Small intestine (tissue), 16 donors: ENCODE measurements around the gene CD40. TPM values are rescaled to one million over a fixed set of nuclear protein-coding genes. Genes with fewer than 3 reads are reported as not detected.
A peak's percentile ranks its signal among the peaks of the same experiment; 100 is the strongest.

Experiments
- DNase-seq, 2 donors: peaks; one replicate each; pipeline versions ENCODE4 v3.0.0 to v3.0.0-alpha.2; 2013
- FAIRE-seq: peaks from 2 replicates; lab custom pipeline; 2012; peaks lifted over from hg19 to GRCh38; lab: Jason Lieb, UNC
- H3K27ac ChIP-seq, 3 donors: one replicate each; pipeline ENCODE4 v1.5.1; 2013; ENCODE audit warnings: low read length in 2 of 3, mild to moderate bottlenecking in 2 of 3, control low read depth in 1 of 3, inconsistent platforms in 1 of 3, low read depth in 1 of 3, moderate library complexity in 1 of 3
- H3K27me3 ChIP-seq, 3 donors: one replicate each; pipeline ENCODE4 v1.6.1; 2013; ENCODE audit warnings: low read length in 3 of 3, inconsistent platforms in 1 of 3; ENCODE audit not compliant: control insufficient read depth in 3 of 3, insufficient read depth in 3 of 3
- H3K36me3 ChIP-seq, 3 donors: one replicate each; pipeline ENCODE4 v1.6.1; 2013; ENCODE audit warnings: low read length in 3 of 3, inconsistent platforms in 1 of 3, low read depth in 1 of 3, mild to moderate bottlenecking in 1 of 3, moderate library complexity in 1 of 3; ENCODE audit not compliant: control insufficient read depth in 3 of 3, insufficient read depth in 2 of 3
- H3K4me1 ChIP-seq, 3 donors: one replicate each; pipeline ENCODE4 v1.6.1; 2013; ENCODE audit warnings: low read length in 2 of 3, inconsistent platforms in 1 of 3, low read depth in 1 of 3, mild to moderate bottlenecking in 1 of 3, moderate library complexity in 1 of 3; ENCODE audit not compliant: control insufficient read depth in 3 of 3, insufficient read depth in 2 of 3
- H3K4me3 ChIP-seq, 3 donors: one replicate each; pipeline ENCODE4 v1.5.1; 2013; ENCODE audit warnings: low read length in 3 of 3, control low read depth in 1 of 3, inconsistent platforms in 1 of 3, low read depth in 1 of 3, mild to moderate bottlenecking in 1 of 3, moderate library complexity in 1 of 3
- H3K9me3 ChIP-seq, 2 donors: one replicate each; pipeline ENCODE4 v1.6.1; 2013; ENCODE audit warnings: low read depth in 1 of 2, low read length in 1 of 2; ENCODE audit not compliant: control insufficient read depth in 2 of 2, insufficient read depth in 1 of 2
- WGBS, 3 donors: extraction: QIAGEN DNeasy Blood & Tissue Kit; methylation state at CpG; one replicate each; pipeline ENCODE4 v1.1.7; 2013; 5-methylcytosine and 5-hydroxymethylcytosine counted together
- long read RNA-seq, 10 donors: transcript quantifications; one replicate each; lab custom pipeline, GENCODE V29; 2026
- polyA plus RNA-seq, 4 donors: library from polyadenylated mRNA; stranded (reverse) in 3 of 4; unstranded in 1 of 4; fragments of 200-250 nt in 3 of 4; fragments of 120-200 nt in 1 of 4; gene quantifications; one replicate each; pipeline versions ENCODE4 v1.2.1 to v1.2.3, GENCODE V29; 2013
- donor health status: healthy with polysubstance abuse.
- donor health status: control.
- donor health status: control.
- donor health status: Bipolar disorder and iron deficiency.
- donor health status: healthy.

The CD40 gene
- polyA plus RNA-seq: 10 to 100 TPM in 2 of 4 donors, 1 to 10 TPM in 2; 2.0 to 14.5 (median 6.5) TPM
- long read RNA-seq, donor 1, partial matches to known transcripts: 0 of 1 reads
- long read RNA-seq, donor 1, other reads (novel, unspliced or antisense): 0 of 1 reads
- long read RNA-seq, donor 2: 0 reads
- long read RNA-seq, donor 3, partial matches to known transcripts: 0 of 1 reads
- long read RNA-seq, donor 3, other reads (novel, unspliced or antisense): 0 of 1 reads
- long read RNA-seq, donor 4: 0 reads
- long read RNA-seq, donor 5: 0 reads
- long read RNA-seq, donor 6: 0 reads
- long read RNA-seq, donor 7, partial matches to known transcripts: 0 of 4 reads
- long read RNA-seq, donor 7, other reads (novel, unspliced or antisense): 0 of 4 reads
- long read RNA-seq, donor 8: 0 reads
- long read RNA-seq, donor 9: 0 reads
- long read RNA-seq, donor 10, partial matches to known transcripts: 0 of 1 reads
- long read RNA-seq, donor 10, other reads (novel, unspliced or antisense): 0 of 1 reads

- peaks cover 0 to 27% (median 0%) of the 10 kb centered on the region in 3 donors for H3K27me3 ChIP-seq
- DNase-seq (peak; percentile 42 to 71), FAIRE-seq (no peak)
- H3K36me3 ChIP-seq: no peaks in the 10 kb centered on the region
- peak within 1 kb of the TSS; percentile 15 to 49 (median 40) for H3K4me3 ChIP-seq
- peak within 1 kb of the TSS in 1 of 3 donors; percentile 82 for H3K27ac ChIP-seq
- no peaks in the 10 kb centered on the region for H3K4me1 ChIP-seq
- H3K9me3 ChIP-seq: no peaks in the 10 kb centered on the region
- WGBS, 3 donors: 7 to 12% (median 9%) methylated on average over 39 to 40 of the region's 40 CpGs
These were observed at the start of gene CD40 for GRCh38 chr20:46117704-46118467. Gene CD40, plus strand, starts transcription at chr20:46118314. Its CDS starts 30 bp downstream, at chr20:46118344.

- H3K36me3 ChIP-seq: peaks cover 14 to 20% (median 16%) of the 10 kb centered on the region in 3 donors
- 95 to 98% (median 96%) methylated on average over 20 of the region's 20 CpGs for WGBS, 3 donors
- no peaks in the 10 kb centered on the region for H3K4me1 ChIP-seq
- H3K27ac ChIP-seq: no peak overlapping the region
- DNase-seq (no peak), FAIRE-seq (no peak)
- no peak overlapping the region for H3K4me3 ChIP-seq
- H3K9me3 ChIP-seq: no peaks in the 10 kb centered on the region
- H3K27me3 ChIP-seq: no peaks in the 10 kb centered on the region
These were observed 47.8 kb upstream of the CD40 start for GRCh38 chr20:46070215-46070900.

GRCh38 chr20:46071573-46071972 is 46.5 kb upstream of the CD40 start:
- Histone ChIP-seq H3K4me1 (no peaks in the 10 kb centered on the region), H3K4me3 (no peak overlapping the region), H3K27me3 (no peaks in the 10 kb centered on the region), H3K9me3 (no peaks in the 10 kb centered on the region), H3K36me3 (peaks cover 9 to 14% (median 12%) of the 10 kb centered on the region in 3 donors), H3K27ac (no peak overlapping the region)
- FAIRE-seq (no peak), DNase-seq (no peak)
- 89 to 95% (median 90%) methylated on average over 3 of the region's 3 CpGs for WGBS, 3 donors

GRCh38 chr20:46073024-46073423 is 45.1 kb upstream of the CD40 start:
- H3K27me3 ChIP-seq: no peaks in the 10 kb centered on the region
- no peak overlapping the region for H3K27ac ChIP-seq
- WGBS, 3 donors: 91 to 95% (median 91%) methylated on average over 4 of the region's 4 CpGs
- no peak for DNase-seq
- H3K4me1 ChIP-seq: no peaks in the 10 kb centered on the region
- peaks cover 5 to 16% (median 5%) of the 10 kb centered on the region in 3 donors for H3K36me3 ChIP-seq
- H3K4me3 ChIP-seq: no peak overlapping the region
- FAIRE-seq: no peak
- H3K9me3 ChIP-seq: no peaks in the 10 kb centered on the region

GRCh38 chr20:46073443-46073842 is 44.7 kb upstream of the CD40 start:
- DNase-seq: no peak
- Histone ChIP-seq H3K4me3 (no peak overlapping the region), H3K36me3 (peaks cover 2 to 14% (median 5%) of the 10 kb centered on the region in 3 donors), H3K27ac (no peak overlapping the region), H3K27me3 (no peaks in the 10 kb centered on the region), H3K4me1 (no peaks in the 10 kb centered on the region), H3K9me3 (no peaks in the 10 kb centered on the region)
- FAIRE-seq: no peak
- 84 to 94% (median 92%) methylated on average over 3 of the region's 3 CpGs for WGBS, 3 donors

GRCh38 chr20:46074006-46074405 is 44.1 kb upstream of the CD40 start:
- FAIRE-seq: no peak
- 75 to 95% (median 86%) methylated on average over 3 of the region's 3 CpGs for WGBS, 3 donors
- H3K36me3 ChIP-seq: peaks cover 3 to 18% (median 5%) of the 10 kb centered on the region in 3 donors
- no peak overlapping the region for H3K27ac ChIP-seq
- no peaks in the 10 kb centered on the region for H3K27me3 ChIP-seq
- no peaks in the 10 kb centered on the region for H3K9me3 ChIP-seq
- no peak overlapping the region for H3K4me3 ChIP-seq
- DNase-seq: no peak
- no peaks in the 10 kb centered on the region for H3K4me1 ChIP-seq

- no peaks in the 10 kb centered on the region for H3K9me3 ChIP-seq
- H3K27me3 ChIP-seq: no peaks in the 10 kb centered on the region
- no peaks in the 10 kb centered on the region for H3K4me1 ChIP-seq
- 90 to 97% (median 95%) methylated on average over 7 of the region's 7 CpGs for WGBS, 3 donors
- H3K4me3 ChIP-seq: no peak overlapping the region
- H3K27ac ChIP-seq: no peak overlapping the region
- FAIRE-seq (no peak), DNase-seq (no peak)
- peaks cover 3 to 11% (median 5%) of the 10 kb centered on the region in 3 donors for H3K36me3 ChIP-seq
These were observed 41.3 kb upstream of the CD40 start for GRCh38 chr20:46076806-46077205.
